Cardiac muscle cell (in vitro differentiated cells and primary cell): ENCODE results near the gene CCL25. TPM values are rescaled to one million over a fixed set of nuclear protein-coding genes. Genes with fewer than 3 reads are reported as not detected.
A peak's percentile ranks its signal among the peaks of the same experiment; 100 is the strongest.
"Not testable (repeated sequence)": the region's sequence is repeated elsewhere in the genome, so short reads cannot be mapped to it uniquely, and the experiment has no call there.

Experiments used
- DNase-seq, 2 donors: peaks; one replicate each; pipeline versions ENCODE4 v3.0.0 to v3.0.0-alpha.2; 2010 to 2017; ENCODE audit warnings: low read depth in 1 of 2, low spot score in 1 of 2
- H3K27ac ChIP-seq: fragments of 200-600 bp; sonication (generic); 2 replicates; pipeline ENCODE4 v1.5.1; 2016
- H3K27me3 ChIP-seq: fragments of 200-600 bp; sonication (generic); 2 replicates; pipeline ENCODE4 v1.6.0; 2016; ENCODE audit warnings: control low read depth
- H3K36me3 ChIP-seq: fragments of 200-600 bp; sonication (generic); 2 replicates; pipeline ENCODE4 v1.5.1; 2016; ENCODE audit warnings: control low read depth
- H3K4me1 ChIP-seq: fragments of 200-600 bp; sonication (generic); 2 replicates; pipeline ENCODE4 v1.8.1; 2017; ENCODE audit warnings: low read depth, mild to moderate bottlenecking, mixed run types
- H3K4me3 ChIP-seq: fragments of 200-600 bp; sonication (generic); 2 replicates; pipeline ENCODE4 v1.5.1; 2016; ENCODE audit warnings: mild to moderate bottlenecking
- H3K9me3 ChIP-seq: fragments of 200-600 bp; sonication (generic); 2 replicates; pipeline ENCODE4 v1.5.1; 2017; ENCODE audit warnings: low read depth, mild to moderate bottlenecking, control low read depth
- CTCF ChIP-seq: IDR thresholded peaks from 2 replicates; pipeline ENCODE4 v1.5.1; 2012; ENCODE audit warnings: low read depth, mild to moderate bottlenecking, low read length
- polyA plus RNA-seq: library from polyadenylated mRNA; unstranded; fragments of >200 nt; fragmentation: Nextera tagmentation; extraction: Ambion mirVana; gene quantifications from 2 replicates; pipeline ENCODE4 v1.2.1, GENCODE V29; 2016
- total RNA-seq: library from RNA; depleted of rRNA; stranded (reverse); fragments of >200 nt; gene quantifications from 2 replicates; pipeline ENCODE4 v1.2.3, GENCODE V29; 2016

CCL25 gene
- total and polyA plus RNA-seq, 2 experiments from 2014 or later: not detected

GRCh38 chr19:8020681-8021080, 31.9 kb upstream of the CCL25 start:
- TF ChIP-seq CTCF: no peak
- H3K27ac ChIP-seq: no peak overlapping the region
- DNase-seq: no peak
- no peak overlapping the region for H3K4me3 ChIP-seq
- H3K9me3 ChIP-seq: no peaks in the 10 kb centered on the region
- H3K27me3 ChIP-seq: no peaks in the 10 kb centered on the region
- no peaks in the 10 kb centered on the region for H3K4me1 ChIP-seq
- no peaks in the 10 kb centered on the region for H3K36me3 ChIP-seq

- DNase-seq: no peak
- TF ChIP-seq CTCF: no peak
These were observed 31.2 kb upstream of the CCL25 start for GRCh38 chr19:8021374-8021773.

GRCh38 chr19:8022275-8022674, 30.3 kb upstream of the CCL25 start:
- no peak for DNase-seq
- Histone ChIP-seq H3K4me1 (no peaks in the 10 kb centered on the region), H3K4me3 (no peak overlapping the region), H3K36me3 (no peaks in the 10 kb centered on the region), H3K27ac (no peak overlapping the region), H3K27me3 (no peaks in the 10 kb centered on the region), H3K9me3 (no peaks in the 10 kb centered on the region)
- TF ChIP-seq CTCF: no peak

More at GRCh38 chr19:8021374-8021773, 31.2 kb upstream of the CCL25 start:
- Histone ChIP-seq H3K27me3 (no peaks in the 10 kb centered on the region), H3K36me3 (no peaks in the 10 kb centered on the region), H3K9me3 (no peaks in the 10 kb centered on the region), H3K4me1 (no peaks in the 10 kb centered on the region), H3K27ac (peak overlapping the region; percentile 6), H3K4me3 (no peak overlapping the region)

GRCh38 chr19:8023371-8023770, 29.2 kb upstream of the CCL25 start:
- no peak overlapping the region for H3K27ac ChIP-seq
- no peaks in the 10 kb centered on the region for H3K27me3 ChIP-seq
- TF ChIP-seq CTCF: no peak
- no peak overlapping the region for H3K4me3 ChIP-seq
- no peak for DNase-seq
- no peaks in the 10 kb centered on the region for H3K4me1 ChIP-seq
- H3K36me3 ChIP-seq: no peaks in the 10 kb centered on the region
- no peaks in the 10 kb centered on the region for H3K9me3 ChIP-seq

- not testable (repeated sequence) for H3K9me3 ChIP-seq, H3K27me3 ChIP-seq, DNase-seq, H3K4me1 ChIP-seq, H3K4me3 ChIP-seq, H3K36me3 ChIP-seq, H3K27ac ChIP-seq
These were observed 28.3 kb upstream of the CCL25 start for GRCh38 chr19:8024256-8024655.

- H3K4me3 ChIP-seq: no peak overlapping the region
- no peak for DNase-seq
These were observed 27.2 kb upstream of the CCL25 start for GRCh38 chr19:8025316-8025715.

More at GRCh38 chr19:8025316-8025715, 27.2 kb upstream of the CCL25 start:
- Histone ChIP-seq H3K27me3 (no peaks in the 10 kb centered on the region), H3K4me1 (peaks cover 11% of the 10 kb centered on the region), H3K27ac (no peak overlapping the region), H3K36me3 (no peaks in the 10 kb centered on the region), H3K9me3 (no peaks in the 10 kb centered on the region)
- no peak for TF ChIP-seq CTCF
